ENCODE measurements around the gene WDR88.
"Not testable (repeated sequence)": the region's sequence is repeated elsewhere in the genome, so short reads cannot be mapped to it uniquely, and the experiment has no call there.

The WDR88 gene

DNA sequence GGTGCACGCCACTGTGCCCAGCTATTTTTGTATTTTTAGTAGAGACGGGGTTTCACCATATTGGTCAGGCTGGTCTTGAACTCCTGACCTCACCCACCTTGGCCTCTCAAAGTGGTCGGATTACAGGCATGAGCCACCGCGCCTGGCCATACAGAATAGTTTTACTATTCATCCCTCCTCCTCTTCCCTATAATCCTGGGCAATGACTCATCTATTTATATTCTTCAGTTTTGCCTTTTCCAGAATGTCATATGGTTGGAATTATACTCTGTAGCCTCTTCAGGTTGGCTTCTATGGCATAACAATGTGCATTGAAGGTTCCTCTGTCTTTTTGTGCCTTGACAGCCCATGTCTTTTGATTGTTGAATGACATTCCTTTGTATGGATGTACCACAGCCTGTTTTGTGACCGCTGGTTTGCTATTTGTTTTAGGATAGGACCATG is 40.0 kb downstream of the WDR88 start:
- H3K4me3 Mint-ChIP-seq, result no peak overlapping the region
- no peak for DNase-seq
- peaks cover 3% of the 10 kb centered on the region for H3K27me3 Mint-ChIP-seq
- H3K4me1 Mint-ChIP-seq, result peaks cover 27% of the 10 kb centered on the region
- no peak overlapping the region for H3K27ac Mint-ChIP-seq
- H3K36me3 Mint-ChIP-seq (ENCODE audit: low read depth), result peaks cover 11% of the 10 kb centered on the region
- H3K9me3 Mint-ChIP-seq, result peaks cover 16% of the 10 kb centered on the region
- ATAC-seq, result no peak

GRCh38 chr19:33174186-33174585 is 42.3 kb downstream of the WDR88 start:
- Mint-ChIP-seq H3K9me3 (peaks cover 3% of the 10 kb centered on the region), H3K27me3 (peaks cover 5% of the 10 kb centered on the region), H3K4me3 (no peak overlapping the region), H3K36me3 (ENCODE audit: low read depth) (peaks cover 5% of the 10 kb centered on the region), H3K4me1 (peaks cover 44% of the 10 kb centered on the region), H3K27ac (no peak overlapping the region)
- ATAC-seq, result no peak
- DNase-seq, result no peak

DNA sequence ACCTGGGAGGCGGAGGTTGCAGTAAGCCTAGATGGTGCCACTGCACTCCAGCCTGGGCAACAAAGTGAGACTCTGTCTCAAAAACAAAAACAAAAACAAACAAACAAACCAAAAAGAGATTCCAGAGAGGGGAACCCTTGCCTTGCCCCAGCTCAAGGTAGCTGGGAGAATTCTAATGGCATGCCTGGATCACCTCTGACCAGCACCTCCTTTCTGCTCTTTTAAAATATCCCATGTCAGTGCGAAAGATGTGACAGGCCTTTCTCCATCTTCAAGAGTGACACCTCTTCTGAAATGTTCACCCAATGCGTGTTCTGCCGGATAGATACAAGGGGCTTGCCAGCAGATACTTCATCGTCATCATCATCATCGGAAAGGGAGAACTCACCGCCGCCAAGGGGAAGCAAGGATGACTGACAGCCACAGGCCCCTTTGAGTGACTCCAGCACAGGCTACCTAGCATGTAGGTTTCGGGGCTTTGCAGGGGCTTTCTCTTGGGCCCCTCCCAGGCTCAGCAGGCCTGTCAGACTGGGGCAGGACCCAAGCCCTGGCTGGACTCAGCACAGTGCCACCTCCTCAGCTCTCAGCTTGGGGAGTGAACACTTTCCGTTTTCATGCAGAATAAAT is 43.4 kb downstream of the WDR88 start:
- Mint-ChIP-seq H3K4me1 (peaks cover 44% of the 10 kb centered on the region), H3K36me3 (ENCODE audit: low read depth) (peaks cover 5% of the 10 kb centered on the region), H3K27ac (no peak overlapping the region), H3K4me3 (peak overlapping the region; percentile 96), H3K27me3 (peaks cover 5% of the 10 kb centered on the region), H3K9me3 (peaks cover 3% of the 10 kb centered on the region)
- no peak for DNase-seq
- ATAC-seq, result no peak

- Mint-ChIP-seq H3K9me3 (peaks cover 3% of the 10 kb centered on the region), H3K4me3 (peak overlapping the region; percentile 96), H3K27ac (peak overlapping the region; percentile 98), H3K4me1 (peaks cover 44% of the 10 kb centered on the region), H3K36me3 (ENCODE audit: low read depth) (peaks cover 5% of the 10 kb centered on the region), H3K27me3 (peaks cover 5% of the 10 kb centered on the region)
- ATAC-seq (no peak), DNase-seq (peak; percentile 26)
Observed at GRCh38 chr19:33175886-33176669, 44.2 kb downstream of the WDR88 start.

DNA sequence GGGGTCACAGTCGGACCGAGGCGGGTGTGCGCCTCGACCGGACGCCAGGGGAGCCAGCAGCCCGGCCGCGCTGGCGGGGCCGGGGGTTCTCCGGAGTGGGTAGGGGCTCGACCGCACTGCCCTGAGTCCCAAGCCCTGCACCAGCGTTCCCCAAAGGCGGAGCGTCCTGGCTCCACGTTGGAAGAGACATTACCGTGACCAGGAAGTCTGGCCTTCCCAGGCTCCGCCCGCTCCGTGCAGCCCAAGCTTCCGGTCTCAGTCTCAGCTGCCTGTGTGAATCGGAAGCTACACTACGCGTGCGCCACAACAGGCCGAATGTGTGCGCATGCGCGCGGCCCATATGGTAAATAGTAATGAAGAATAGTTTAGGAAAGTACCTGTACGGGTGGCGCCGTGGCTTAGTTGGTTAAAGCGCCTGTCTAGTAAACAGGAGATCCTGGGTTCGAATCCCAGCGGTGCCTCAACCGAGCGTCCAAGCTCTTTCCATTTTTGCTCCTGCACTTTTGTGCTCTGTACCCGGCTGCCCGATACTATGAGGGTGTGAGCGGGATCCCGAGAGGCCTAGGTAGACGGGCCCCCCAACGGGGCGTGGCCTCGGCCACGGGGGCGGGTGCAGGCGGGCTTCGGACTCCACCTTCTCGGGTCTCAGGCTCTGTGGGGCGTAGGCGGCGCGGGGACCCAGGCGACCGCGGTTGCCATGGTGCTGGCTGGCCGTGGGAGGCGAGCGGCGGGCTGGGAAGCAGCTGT is 44.9 kb downstream of the WDR88 start:
- peak; percentile 98 for DNase-seq
- Mint-ChIP-seq H3K27me3 (peaks cover 5% of the 10 kb centered on the region), H3K9me3 (peaks cover 3% of the 10 kb centered on the region), H3K4me3 (peak overlapping the region; percentile 96), H3K27ac (peak overlapping the region; percentile 98), H3K36me3 (ENCODE audit: low read depth) (peaks cover 5% of the 10 kb centered on the region), H3K4me1 (peaks cover 44% of the 10 kb centered on the region)
- peak; percentile 97 for ATAC-seq

DNA sequence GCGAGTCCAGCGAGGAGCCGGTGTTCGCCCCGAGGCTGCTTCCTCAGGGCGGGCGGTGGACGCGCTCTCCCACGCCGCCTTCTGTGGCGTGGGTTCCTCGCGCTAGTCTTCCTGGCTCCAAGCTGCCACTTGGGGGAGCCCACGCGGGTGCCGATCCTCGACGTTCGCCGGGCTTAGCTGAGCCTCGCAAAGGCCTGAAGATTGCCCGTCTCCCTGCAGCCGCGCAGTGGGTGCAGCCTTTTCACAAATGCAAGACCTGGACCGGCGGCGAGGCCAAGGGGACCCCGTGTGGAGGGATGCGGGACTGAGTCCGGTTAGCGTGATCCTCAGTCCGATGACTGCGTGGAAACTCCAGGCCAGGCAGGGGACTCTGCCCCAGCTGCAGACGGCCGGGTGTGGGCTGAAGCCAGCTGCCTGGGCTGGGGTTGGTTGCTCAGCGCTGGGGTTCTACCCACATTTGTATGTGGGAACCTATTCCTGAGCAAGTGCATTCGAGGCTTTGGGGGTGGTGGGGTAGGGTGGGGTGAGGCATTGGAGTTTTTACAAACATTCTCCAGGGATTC is 45.6 kb downstream of the WDR88 start:
- H3K4me3 Mint-ChIP-seq, result peak overlapping the region; percentile 96
- ATAC-seq, result peak; percentile 20
- peak; percentile 66 for DNase-seq
- H3K36me3 Mint-ChIP-seq (ENCODE audit: low read depth), result peaks cover 3% of the 10 kb centered on the region
- peaks cover 3% of the 10 kb centered on the region for H3K9me3 Mint-ChIP-seq
- peaks cover 40% of the 10 kb centered on the region for H3K4me1 Mint-ChIP-seq
- peak overlapping the region; percentile 98 for H3K27ac Mint-ChIP-seq
- peaks cover 5% of the 10 kb centered on the region for H3K27me3 Mint-ChIP-seq

- Mint-ChIP-seq H3K4me1 (peaks cover 8% of the 10 kb centered on the region), H3K9me3 (no peaks in the 10 kb centered on the region), H3K27me3 (peaks cover under 1% of the 10 kb centered on the region), H3K36me3 (ENCODE audit: low read depth) (no peaks in the 10 kb centered on the region), H3K27ac (no peak overlapping the region), H3K4me3 (no peak overlapping the region)
- no peak for DNase-seq
- no peak for ATAC-seq
Observed at GRCh38 chr19:33186431-33187182, 54.7 kb downstream of the WDR88 start.

GRCh38 chr19:33187183-33187540 is 55.2 kb downstream of the WDR88 start:
- no peak overlapping the region for H3K27ac Mint-ChIP-seq
- H3K4me1 Mint-ChIP-seq, result peaks cover 8% of the 10 kb centered on the region
- ATAC-seq (no peak), DNase-seq (no peak)
- no peaks in the 10 kb centered on the region for H3K9me3 Mint-ChIP-seq
- H3K27me3 Mint-ChIP-seq, result peaks cover 6% of the 10 kb centered on the region
- no peak overlapping the region for H3K4me3 Mint-ChIP-seq
- no peaks in the 10 kb centered on the region for H3K36me3 Mint-ChIP-seq (ENCODE audit: low read depth)

DNA sequence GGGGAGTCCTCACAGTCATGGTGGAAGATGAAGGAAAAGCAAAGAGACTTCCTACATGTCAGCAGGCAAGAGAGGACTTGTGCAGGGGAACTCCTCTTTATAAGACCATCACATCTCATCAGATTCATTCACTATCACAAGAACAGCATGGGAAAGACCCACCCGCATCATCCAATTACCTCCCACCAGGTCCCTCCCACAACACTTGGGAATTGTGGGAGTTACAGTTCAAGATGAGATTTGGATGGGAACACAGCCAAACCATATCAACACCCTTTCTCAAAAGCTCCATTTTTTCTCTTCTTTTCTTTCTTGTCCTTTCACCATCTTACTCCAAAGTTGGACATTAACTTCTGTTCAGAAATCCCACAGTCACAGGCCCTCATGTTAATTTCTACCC is 57.5 kb downstream of the WDR88 start:
- Mint-ChIP-seq H3K36me3 (ENCODE audit: low read depth) (no peaks in the 10 kb centered on the region), H3K27me3 (peaks cover 23% of the 10 kb centered on the region), H3K4me3 (no peak overlapping the region), H3K27ac (no peak overlapping the region), H3K4me1 (peaks cover 8% of the 10 kb centered on the region), H3K9me3 (no peaks in the 10 kb centered on the region)
- ATAC-seq (no peak), DNase-seq (no peak)

DNA sequence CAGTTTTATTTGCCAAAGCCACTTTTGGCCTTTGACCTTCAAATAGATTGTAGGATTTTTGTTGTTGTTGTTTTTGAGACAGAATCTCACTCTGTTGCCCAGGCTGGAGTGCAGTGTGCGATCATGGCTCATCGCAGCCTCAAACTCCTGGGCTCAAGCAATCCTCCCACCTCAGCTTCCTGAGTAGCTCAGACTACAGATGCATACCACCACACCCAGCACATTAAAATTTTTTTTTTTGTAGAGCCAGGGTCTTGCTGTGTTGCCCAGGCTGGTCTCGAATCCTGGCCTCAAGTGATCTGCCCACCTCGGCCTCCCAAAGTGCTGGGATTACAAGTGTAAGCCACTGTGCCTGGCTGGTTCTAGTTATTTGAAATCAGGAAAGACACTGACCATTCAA is 59.2 kb downstream of the WDR88 start:
- not testable (repeated sequence) for H3K9me3 Mint-ChIP-seq; H3K36me3 Mint-ChIP-seq (ENCODE audit: low read depth); H3K4me1 Mint-ChIP-seq; ATAC-seq; H3K4me3 Mint-ChIP-seq; DNase-seq; H3K27ac Mint-ChIP-seq
- peaks cover 28% of the 10 kb centered on the region for H3K27me3 Mint-ChIP-seq

DNA sequence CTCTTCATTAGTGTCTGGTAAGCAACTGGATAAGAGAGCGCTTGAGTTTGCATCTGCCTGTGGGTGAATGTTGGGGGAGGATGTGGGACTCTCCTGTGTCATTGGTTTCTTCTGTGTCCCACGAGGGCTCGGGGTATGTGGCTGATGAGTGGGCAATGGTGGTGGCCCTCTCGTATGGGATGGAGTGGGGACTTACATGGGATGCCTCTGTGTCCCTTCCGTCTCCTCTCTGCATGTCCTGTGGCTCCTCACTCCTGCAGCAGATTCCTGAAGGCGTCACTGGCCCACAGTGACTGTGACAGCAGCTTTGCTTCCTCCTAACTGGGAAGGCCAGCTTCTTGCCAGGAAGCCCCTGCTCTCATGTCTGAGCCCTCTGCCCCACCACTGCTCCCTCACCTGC is 59.6 kb downstream of the WDR88 start:
- Mint-ChIP-seq H3K27me3 (peaks cover 28% of the 10 kb centered on the region), H3K4me3 (no peak overlapping the region)

GRCh38 chr19:33192010-33192409 is 60.1 kb downstream of the WDR88 start:
- Mint-ChIP-seq H3K27me3 (peaks cover 32% of the 10 kb centered on the region), H3K27ac (no peak overlapping the region)
- ATAC-seq, result no peak

More for the DNA sequence above, 59.6 kb downstream of the WDR88 start:
- no peaks in the 10 kb centered on the region for H3K9me3 Mint-ChIP-seq
- ATAC-seq, result no peak
- DNase-seq, result no peak
- no peak overlapping the region for H3K27ac Mint-ChIP-seq
- H3K4me1 Mint-ChIP-seq, result peaks cover 5% of the 10 kb centered on the region
- no peaks in the 10 kb centered on the region for H3K36me3 Mint-ChIP-seq (ENCODE audit: low read depth)

GRCh38 chr19:33193269-33193864 is 61.5 kb downstream of the WDR88 start:
- DNase-seq, result no peak
- Mint-ChIP-seq H3K27me3 (peaks cover 33% of the 10 kb centered on the region), H3K9me3 (no peaks in the 10 kb centered on the region), H3K36me3 (ENCODE audit: low read depth) (no peaks in the 10 kb centered on the region), H3K4me3 (peak overlapping the region; percentile 45), H3K27ac (no peak overlapping the region), H3K4me1 (no peaks in the 10 kb centered on the region)
- ATAC-seq, result no peak

More at GRCh38 chr19:33192010-33192409, 60.1 kb downstream of the WDR88 start:
- H3K36me3 Mint-ChIP-seq (ENCODE audit: low read depth), result no peaks in the 10 kb centered on the region
- H3K9me3 Mint-ChIP-seq, result no peaks in the 10 kb centered on the region
- peaks cover under 1% of the 10 kb centered on the region for H3K4me1 Mint-ChIP-seq
- H3K4me3 Mint-ChIP-seq, result no peak overlapping the region
- no peak for DNase-seq
